ENCODE measurements around the gene OR4D5. TPM values are rescaled to one million over a fixed set of nuclear protein-coding genes. Genes with fewer than 3 reads are reported as not detected.

The OR4D5 gene
- total and polyA plus RNA-seq, 4 donors = not detected

Other genes starting within 250 kb of the OR4D5 start
- gene ZNF202, start 198.0 kb upstream of the OR4D5 start, total RNA-seq = 1 to 10 TPM; 8.6 to 8.7 TPM
- gene ZNF202, start 198.0 kb upstream of the OR4D5 start, polyA plus RNA-seq = 1 to 10 TPM; 1.9 to 6.5 TPM
- not detected for gene OR6X1, start 185.1 kb upstream of the OR4D5 start, total RNA-seq
- gene OR6X1, start 185.1 kb upstream of the OR4D5 start, polyA plus RNA-seq = not detected
- not detected for gene OR6M1, start 133.3 kb upstream of the OR4D5 start, total RNA-seq
- gene OR6M1, start 133.3 kb upstream of the OR4D5 start, polyA plus RNA-seq = not detected
- gene TMEM225, start 53.9 kb upstream of the OR4D5 start, total RNA-seq = not detected
- gene TMEM225, start 53.9 kb upstream of the OR4D5 start, polyA plus RNA-seq = not detected
- gene OR8D4, start 37.5 kb upstream of the OR4D5 start, total RNA-seq = not detected
- gene OR8D4, start 37.5 kb upstream of the OR4D5 start, polyA plus RNA-seq = not detected
- not detected for gene OR6T1, start 4.2 kb downstream of the OR4D5 start, total RNA-seq
- not detected for gene OR6T1, start 4.2 kb downstream of the OR4D5 start, polyA plus RNA-seq
- gene OR10S1, start 38.2 kb downstream of the OR4D5 start, total RNA-seq = not detected
- gene OR10S1, start 38.2 kb downstream of the OR4D5 start, polyA plus RNA-seq = not detected
- not detected for gene OR10G6, start 55.5 kb downstream of the OR4D5 start, total RNA-seq
- not detected for gene OR10G6, start 55.5 kb downstream of the OR4D5 start, polyA plus RNA-seq
- not detected for gene OR10G4, start 73.4 kb downstream of the OR4D5 start, total RNA-seq
- not detected for gene OR10G4, start 73.4 kb downstream of the OR4D5 start, polyA plus RNA-seq
- not detected for gene OR10G9, start 83.4 kb downstream of the OR4D5 start, total RNA-seq
- gene OR10G9, start 83.4 kb downstream of the OR4D5 start, polyA plus RNA-seq = not detected
- gene OR10G8, start 87.2 kb downstream of the OR4D5 start, total RNA-seq = not detected
- gene OR10G8, start 87.2 kb downstream of the OR4D5 start, polyA plus RNA-seq = not detected
- not detected for gene OR10G7, start 101.7 kb downstream of the OR4D5 start, total RNA-seq
- not detected for gene OR10G7, start 101.7 kb downstream of the OR4D5 start, polyA plus RNA-seq
- gene VWA5A, start 175.8 kb downstream of the OR4D5 start, total RNA-seq = 10 to 100 TPM; 24.5 to 56.7 TPM
- 10 to 100 TPM in 1 of 2 donors, 1 to 10 TPM in 1; 9.9 to 27.8 TPM for gene VWA5A, start 175.8 kb downstream of the OR4D5 start, polyA plus RNA-seq
- not detected for gene OR10D3, start 243.7 kb downstream of the OR4D5 start, total RNA-seq
- gene OR10D3, start 243.7 kb downstream of the OR4D5 start, polyA plus RNA-seq = not detected